Activated naive CD8-positive, alpha-beta T cell treated with anti-CD3 and anti-CD28 coated beads, Interleukin-2, amount 10 ng/mL, durations not matched to agents 7 days and 5 days (primary cell): Measurements from ENCODE around the gene GALNT9. TPM values are rescaled to one million over a fixed set of nuclear protein-coding genes. Genes with fewer than 3 reads are reported as not detected.

ENCODE experiments used
- ATAC-seq: fragments of 150-1000 bp; cut with Tn5 transposase; one replicate; pipeline ENCODE4 v1.10.0; 2021; ENCODE audit warnings: low read depth, moderate library complexity
- POLR2A ChIA-PET: fragments of 350-600 bp; sonication (Branson Sonifier 250); formaldehyde crosslinking; loops from one replicate; lab custom pipeline; 2021; ENCODE audit warnings: antibody characterized with exemption; lab: Charles Lee
- DNase-seq: peaks from one replicate; pipeline ENCODE4 v3.0.0; 2021
- H3K27ac Mint-ChIP-seq: one replicate; pipeline ENCODE4 v1.8.0; 2022; ENCODE audit warnings: mild to moderate bottlenecking, mixed read lengths
- H3K27me3 Mint-ChIP-seq: one replicate; pipeline ENCODE4 v1.8.0; 2022; ENCODE audit warnings: mild to moderate bottlenecking, moderate library complexity, mixed read lengths
- H3K36me3 Mint-ChIP-seq: one replicate; pipeline ENCODE4 v1.8.0; 2021; ENCODE audit warnings: mild to moderate bottlenecking, mixed read lengths
- H3K4me1 Mint-ChIP-seq: one replicate; pipeline ENCODE4 v1.8.0; 2021; ENCODE audit warnings: mixed read lengths
- H3K4me3 Mint-ChIP-seq: one replicate; pipeline ENCODE4 v1.8.0; 2022; ENCODE audit warnings: mild to moderate bottlenecking, moderate library complexity, mixed read lengths
- H3K9me3 Mint-ChIP-seq: one replicate; pipeline ENCODE4 v1.8.0; 2021; ENCODE audit warnings: mixed read lengths
- total RNA-seq, 2 experiments: library from RNA; stranded (reverse); gene quantifications; one replicate each; pipeline ENCODE4 v1.2.3, GENCODE V29; 2021

The GALNT9 gene
- total RNA-seq, 2 experiments from 2014 or later = not detected

DNA sequence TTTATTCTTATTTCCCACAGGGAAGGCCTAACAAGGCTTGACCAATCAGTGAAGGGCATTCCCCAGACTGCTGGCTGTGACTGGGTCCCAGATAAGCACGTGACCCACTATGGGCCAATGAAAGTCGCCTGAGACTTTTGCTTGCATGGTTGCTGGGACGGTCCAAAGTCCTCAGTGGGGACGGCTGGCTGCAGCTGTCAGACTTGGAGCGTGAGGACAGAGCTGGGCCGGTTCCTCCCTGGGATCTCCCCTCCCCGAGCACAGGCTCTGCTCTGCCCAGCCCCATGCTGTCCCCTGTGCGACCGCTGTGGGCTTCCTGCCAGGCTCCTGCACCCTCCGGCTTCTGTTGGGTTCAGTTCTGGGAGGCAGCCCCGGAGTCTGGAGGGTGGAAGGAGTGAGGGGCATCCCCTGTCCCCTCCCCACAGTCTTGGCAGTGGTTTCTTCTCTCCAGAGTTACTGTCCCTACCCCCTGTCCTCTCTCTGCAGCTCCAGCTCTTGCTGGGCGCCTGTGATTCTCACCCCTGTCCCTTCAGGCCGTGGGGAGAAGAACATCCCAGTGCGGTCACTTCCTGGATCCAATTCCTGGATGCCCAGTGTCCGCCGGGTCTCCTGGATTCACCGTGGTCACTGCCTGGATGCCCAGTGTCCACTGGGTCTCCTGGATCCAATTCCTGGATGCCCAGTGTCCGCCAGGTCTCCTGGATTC is 50.1 kb downstream of the GALNT9 start:
- Mint-ChIP-seq H3K4me1 (peaks cover 4% of the 10 kb centered on the region), H3K4me3 (no peak overlapping the region), H3K27me3 (peaks cover 6% of the 10 kb centered on the region), H3K36me3 (no peaks in the 10 kb centered on the region), H3K27ac (no peak overlapping the region), H3K9me3 (no peaks in the 10 kb centered on the region)
- no peak for ATAC-seq
- POLR2A ChIA-PET = no interaction called here
- no peak for DNase-seq

GRCh38 chr12:132278401-132279183 is 50.8 kb downstream of the GALNT9 start:
- DNase-seq (no peak), ATAC-seq (no peak)
- H3K4me1 Mint-ChIP-seq = peaks cover 2% of the 10 kb centered on the region
- H3K9me3 Mint-ChIP-seq = no peaks in the 10 kb centered on the region
- H3K4me3 Mint-ChIP-seq = no peak overlapping the region
- H3K27ac Mint-ChIP-seq = no peak overlapping the region
- H3K27me3 Mint-ChIP-seq = peaks cover 2% of the 10 kb centered on the region
- POLR2A ChIA-PET = no interaction called here
- no peaks in the 10 kb centered on the region for H3K36me3 Mint-ChIP-seq

DNA sequence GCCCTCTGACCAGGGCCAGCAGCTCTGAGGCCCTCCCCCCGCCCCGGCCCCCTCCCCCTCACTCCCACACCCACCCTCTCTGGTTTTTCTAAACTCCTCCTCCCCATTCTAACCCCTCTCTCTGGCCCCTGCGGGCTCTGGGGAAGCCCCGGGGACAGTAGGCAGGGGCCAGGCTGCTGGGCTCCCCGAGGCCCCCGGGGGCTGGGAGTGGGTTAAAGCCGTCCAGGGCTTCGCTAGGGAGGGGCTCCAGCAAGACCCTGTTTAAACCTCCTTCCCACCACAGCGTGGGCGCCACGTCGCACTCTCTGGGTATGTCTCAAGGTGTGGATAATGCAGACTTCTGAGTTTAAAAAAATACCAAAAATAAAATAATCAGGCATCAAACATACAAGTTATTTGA is 51.4 kb downstream of the GALNT9 start:
- no peaks in the 10 kb centered on the region for H3K36me3 Mint-ChIP-seq
- ATAC-seq = no peak
- POLR2A ChIA-PET = no interaction called here
- H3K4me3 Mint-ChIP-seq = no peak overlapping the region
- no peak overlapping the region for H3K27ac Mint-ChIP-seq
- no peak for DNase-seq
- peaks cover 2% of the 10 kb centered on the region for H3K27me3 Mint-ChIP-seq
- H3K9me3 Mint-ChIP-seq = no peaks in the 10 kb centered on the region
- no peaks in the 10 kb centered on the region for H3K4me1 Mint-ChIP-seq

GRCh38 chr12:132277374-132277941 is 51.9 kb downstream of the GALNT9 start:
- POLR2A ChIA-PET = no interaction called here
- no peaks in the 10 kb centered on the region for H3K4me1 Mint-ChIP-seq
- peaks cover 2% of the 10 kb centered on the region for H3K27me3 Mint-ChIP-seq

GRCh38 chr12:132276827-132277373 is 52.5 kb downstream of the GALNT9 start:
- Mint-ChIP-seq H3K9me3 (no peaks in the 10 kb centered on the region), H3K36me3 (no peaks in the 10 kb centered on the region), H3K4me3 (no peak overlapping the region), H3K27me3 (peaks cover 2% of the 10 kb centered on the region), H3K27ac (no peak overlapping the region), H3K4me1 (no peaks in the 10 kb centered on the region)
- DNase-seq (no peak), ATAC-seq (no peak)
- POLR2A ChIA-PET = no interaction called here

More at GRCh38 chr12:132277374-132277941, 51.9 kb downstream of the GALNT9 start:
- Mint-ChIP-seq H3K36me3 (no peaks in the 10 kb centered on the region), H3K9me3 (no peaks in the 10 kb centered on the region), H3K27ac (no peak overlapping the region), H3K4me3 (no peak overlapping the region)
- DNase-seq (no peak), ATAC-seq (no peak)

GRCh38 chr12:132276066-132276826 is 53.1 kb downstream of the GALNT9 start:
- POLR2A ChIA-PET = no interaction called here
- H3K4me3 Mint-ChIP-seq = no peak overlapping the region
- no peaks in the 10 kb centered on the region for H3K9me3 Mint-ChIP-seq
- no peaks in the 10 kb centered on the region for H3K36me3 Mint-ChIP-seq
- no peak overlapping the region for H3K27ac Mint-ChIP-seq
- DNase-seq = no peak
- ATAC-seq = no peak
- no peaks in the 10 kb centered on the region for H3K4me1 Mint-ChIP-seq
- H3K27me3 Mint-ChIP-seq = peaks cover 2% of the 10 kb centered on the region

DNA sequence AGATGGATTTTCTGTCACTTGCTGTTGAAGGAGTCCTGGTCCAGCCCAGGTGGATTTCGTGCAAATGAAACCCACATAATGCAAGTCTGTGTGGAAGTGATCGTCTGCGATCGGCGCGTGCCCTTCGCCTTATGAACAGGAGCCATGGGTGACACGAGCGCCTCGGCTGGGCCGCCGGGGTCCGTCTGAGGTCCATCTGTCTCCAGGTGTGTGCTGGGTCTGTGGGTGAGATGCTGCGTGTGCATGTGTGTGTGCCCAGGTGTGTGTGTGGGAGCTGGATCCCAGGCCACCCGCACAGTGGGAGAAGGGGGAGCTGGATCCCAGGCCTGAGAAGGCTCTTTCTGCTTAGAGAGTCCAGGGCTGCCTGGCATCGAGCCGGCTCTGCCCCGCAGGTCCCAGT is 53.8 kb downstream of the GALNT9 start:
- H3K4me1 Mint-ChIP-seq = no peaks in the 10 kb centered on the region
- no peaks in the 10 kb centered on the region for H3K9me3 Mint-ChIP-seq
- H3K27ac Mint-ChIP-seq = no peak overlapping the region
- no peak for DNase-seq
- no peak for ATAC-seq
- no peaks in the 10 kb centered on the region for H3K36me3 Mint-ChIP-seq
- H3K4me3 Mint-ChIP-seq = no peak overlapping the region
- POLR2A ChIA-PET = no interaction called here
- H3K27me3 Mint-ChIP-seq = peaks cover 2% of the 10 kb centered on the region

GRCh38 chr12:132275110-132275531 is 54.3 kb downstream of the GALNT9 start:
- H3K4me1 Mint-ChIP-seq = no peaks in the 10 kb centered on the region
- H3K36me3 Mint-ChIP-seq = no peaks in the 10 kb centered on the region
- no peak overlapping the region for H3K27ac Mint-ChIP-seq
- H3K9me3 Mint-ChIP-seq = no peaks in the 10 kb centered on the region
- H3K27me3 Mint-ChIP-seq = peaks cover 2% of the 10 kb centered on the region
- DNase-seq = no peak
- POLR2A ChIA-PET = no interaction called here
- no peak for ATAC-seq
- no peak overlapping the region for H3K4me3 Mint-ChIP-seq

GRCh38 chr12:132273992-132274334 is 55.4 kb downstream of the GALNT9 start:
- ATAC-seq (no peak), DNase-seq (no peak)
- Mint-ChIP-seq H3K27ac (no peak overlapping the region), H3K36me3 (no peaks in the 10 kb centered on the region), H3K9me3 (no peaks in the 10 kb centered on the region), H3K27me3 (peaks cover 2% of the 10 kb centered on the region), H3K4me1 (no peaks in the 10 kb centered on the region), H3K4me3 (no peak overlapping the region)
- POLR2A ChIA-PET = no interaction called here

- DNase-seq (no peak), ATAC-seq (no peak)
- H3K36me3 Mint-ChIP-seq = no peaks in the 10 kb centered on the region
Observed at GRCh38 chr12:132272711-132273110, 56.7 kb downstream of the GALNT9 start.

GRCh38 chr12:132271755-132272092 is 57.7 kb downstream of the GALNT9 start:
- DNase-seq (no peak), ATAC-seq (no peak)
- H3K4me3 Mint-ChIP-seq = no peak overlapping the region
- H3K27ac Mint-ChIP-seq = no peak overlapping the region
- no peaks in the 10 kb centered on the region for H3K4me1 Mint-ChIP-seq
- H3K36me3 Mint-ChIP-seq = no peaks in the 10 kb centered on the region
- POLR2A ChIA-PET = no interaction called here
- peaks cover 2% of the 10 kb centered on the region for H3K27me3 Mint-ChIP-seq
- no peaks in the 10 kb centered on the region for H3K9me3 Mint-ChIP-seq

More at GRCh38 chr12:132272711-132273110, 56.7 kb downstream of the GALNT9 start:
- Mint-ChIP-seq H3K27me3 (peaks cover 2% of the 10 kb centered on the region), H3K9me3 (no peaks in the 10 kb centered on the region), H3K4me1 (no peaks in the 10 kb centered on the region), H3K4me3 (no peak overlapping the region), H3K27ac (no peak overlapping the region)
- POLR2A ChIA-PET = no interaction called here

DNA sequence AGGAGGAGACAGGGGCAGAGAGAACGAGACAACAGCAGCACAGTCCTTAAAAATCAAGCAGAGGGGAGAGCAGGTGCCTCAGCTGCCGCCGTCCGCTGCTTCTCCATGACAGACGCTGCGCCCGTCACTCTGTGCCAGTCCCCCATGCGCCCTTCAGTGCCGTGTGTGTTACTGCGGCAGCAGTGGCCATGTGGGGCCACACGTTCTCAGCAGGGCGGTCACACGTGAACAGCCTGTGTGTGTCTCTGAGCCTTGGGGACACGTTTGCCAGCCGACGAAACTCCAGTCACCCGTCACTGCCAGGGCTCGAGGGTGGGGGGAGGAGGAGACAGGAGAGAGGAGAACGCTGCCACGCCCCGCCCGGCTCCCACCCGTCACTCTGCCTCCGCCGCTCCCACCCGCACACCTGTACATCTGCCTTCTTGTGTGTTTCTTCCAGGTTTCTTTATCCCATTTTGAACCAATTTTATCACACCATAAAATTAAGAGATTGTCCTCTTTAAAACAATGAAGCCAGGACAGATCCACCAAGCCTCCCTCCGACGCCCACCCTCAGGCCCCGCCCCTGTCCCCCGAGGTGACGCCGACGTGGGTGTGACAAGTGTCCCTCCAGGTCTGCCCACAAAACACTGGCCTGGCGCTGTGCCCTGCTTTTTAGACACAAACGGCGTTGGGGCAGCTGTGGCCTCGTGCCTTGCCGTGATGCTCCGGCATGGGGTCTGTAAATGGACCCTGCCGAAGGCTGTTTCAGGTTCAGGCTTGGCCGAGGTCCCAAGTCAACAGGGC is 58.2 kb downstream of the GALNT9 start:
- ATAC-seq (no peak), DNase-seq (no peak)
- Mint-ChIP-seq H3K27me3 (no peaks in the 10 kb centered on the region), H3K9me3 (no peaks in the 10 kb centered on the region), H3K27ac (no peak overlapping the region), H3K36me3 (no peaks in the 10 kb centered on the region), H3K4me1 (no peaks in the 10 kb centered on the region), H3K4me3 (no peak overlapping the region)
- POLR2A ChIA-PET = no interaction called here

DNA sequence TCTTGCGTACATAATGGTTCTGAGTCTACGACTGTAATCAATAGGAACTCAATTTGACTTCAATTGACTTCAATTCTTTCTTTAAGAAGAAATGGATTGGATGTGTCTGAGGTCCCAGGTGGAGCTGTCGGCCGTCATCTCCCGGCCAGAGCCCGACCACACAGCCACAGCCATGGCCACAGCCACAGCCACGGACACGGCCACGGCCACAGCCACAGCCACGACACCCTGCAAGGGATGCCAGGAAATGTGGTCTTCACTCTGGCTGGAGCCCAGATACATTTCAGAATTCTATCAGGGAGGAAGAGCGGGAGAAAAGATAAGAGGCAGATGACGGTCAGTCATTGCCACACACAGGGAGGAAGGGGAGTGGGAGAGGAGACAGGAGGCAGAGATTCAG is 58.9 kb downstream of the GALNT9 start:
- DNase-seq (no peak), ATAC-seq (no peak)
- H3K36me3 Mint-ChIP-seq = no peaks in the 10 kb centered on the region
- H3K27me3 Mint-ChIP-seq = no peaks in the 10 kb centered on the region
- no peak overlapping the region for H3K4me3 Mint-ChIP-seq
- H3K27ac Mint-ChIP-seq = no peak overlapping the region
- no peaks in the 10 kb centered on the region for H3K4me1 Mint-ChIP-seq
- H3K9me3 Mint-ChIP-seq = no peaks in the 10 kb centered on the region
- POLR2A ChIA-PET = no interaction called here
